ENCODE data around the gene ANKRD63. TPM values are rescaled to one million over a fixed set of nuclear protein-coding genes. Genes with fewer than 3 reads are reported as not detected.

ANKRD63 gene
- polyA plus RNA-seq, 1 donor (not counting 4 experiments of a cell fraction or from before 2014, with no cell fraction given), result not detected

DNA sequence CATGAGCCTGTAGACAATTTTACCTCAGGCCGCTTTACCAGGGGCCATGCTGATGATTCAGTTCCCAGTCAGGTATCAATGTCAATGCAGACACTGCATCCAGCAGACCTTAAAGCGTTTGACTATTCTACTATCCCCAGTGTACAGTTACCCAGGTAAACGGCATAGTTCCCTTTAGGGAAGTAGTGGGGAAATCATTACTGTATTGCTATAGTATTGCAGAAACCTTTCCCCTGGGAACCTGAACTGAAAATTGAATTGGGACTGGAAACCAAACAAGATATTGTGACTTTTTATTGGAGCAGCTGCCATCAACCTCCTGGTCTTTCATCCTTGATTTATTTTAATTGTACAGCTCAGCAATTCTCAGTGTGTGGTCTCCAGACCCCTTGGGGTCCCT, 34.1 kb upstream of the ANKRD63 start:
- Histone ChIP-seq H3K79me2 (ENCODE audit: control insufficient read depth, insufficient read depth, low read length) (no peaks in the 10 kb centered on the region), H3K9me3 (ENCODE audit: control insufficient read depth, low read depth, low read length) (no peaks in the 10 kb centered on the region), H4K20me1 (ENCODE audit: control insufficient read depth, extremely low read depth, insufficient read depth, low read length) (no peaks in the 10 kb centered on the region), H3K36me3 (ENCODE audit: control insufficient read depth in 2 of 2, extremely low read depth in 1 of 2, insufficient read depth in 2 of 2, low read length in 2 of 2) (no peaks in the 10 kb centered on the region), H2AFZ (ENCODE audit: control insufficient read depth, low read length) (no peak overlapping the region), H3K4me1 (ENCODE audit: control insufficient read depth, extremely low read depth, insufficient read depth, low read length) (peaks cover 20% of the 10 kb centered on the region), H3K9ac (ENCODE audit: control insufficient read depth, extremely low read depth, insufficient read depth, low read length) (no peak overlapping the region), H3K4me2 (ENCODE audit: control insufficient read depth, extremely low read depth, insufficient read depth, low read depth, low read length) (no peak overlapping the region), H3K4me3 (ENCODE audit: control insufficient read depth in 2 of 3, extremely low read depth in 1 of 3, insufficient read depth in 2 of 3, low read depth in 1 of 3, low read length in 3 of 3) (no peak overlapping the region), H3K27ac (ENCODE audit: control insufficient read depth, insufficient read depth, low read length) (no peak overlapping the region), H3K27me3 (ENCODE audit: control insufficient read depth, extremely low read depth, insufficient read depth, low read length) (no peaks in the 10 kb centered on the region), H3K9me1 (ENCODE audit: control insufficient read depth, extremely low read depth, insufficient read depth, low read length) (no peaks in the 10 kb centered on the region)
- TF ChIP-seq EZH2 (IDR thresholded peaks at IDR 0.05; ENCODE audit: low read length), result no peak
- TF ChIP-seq, protein P1, sequence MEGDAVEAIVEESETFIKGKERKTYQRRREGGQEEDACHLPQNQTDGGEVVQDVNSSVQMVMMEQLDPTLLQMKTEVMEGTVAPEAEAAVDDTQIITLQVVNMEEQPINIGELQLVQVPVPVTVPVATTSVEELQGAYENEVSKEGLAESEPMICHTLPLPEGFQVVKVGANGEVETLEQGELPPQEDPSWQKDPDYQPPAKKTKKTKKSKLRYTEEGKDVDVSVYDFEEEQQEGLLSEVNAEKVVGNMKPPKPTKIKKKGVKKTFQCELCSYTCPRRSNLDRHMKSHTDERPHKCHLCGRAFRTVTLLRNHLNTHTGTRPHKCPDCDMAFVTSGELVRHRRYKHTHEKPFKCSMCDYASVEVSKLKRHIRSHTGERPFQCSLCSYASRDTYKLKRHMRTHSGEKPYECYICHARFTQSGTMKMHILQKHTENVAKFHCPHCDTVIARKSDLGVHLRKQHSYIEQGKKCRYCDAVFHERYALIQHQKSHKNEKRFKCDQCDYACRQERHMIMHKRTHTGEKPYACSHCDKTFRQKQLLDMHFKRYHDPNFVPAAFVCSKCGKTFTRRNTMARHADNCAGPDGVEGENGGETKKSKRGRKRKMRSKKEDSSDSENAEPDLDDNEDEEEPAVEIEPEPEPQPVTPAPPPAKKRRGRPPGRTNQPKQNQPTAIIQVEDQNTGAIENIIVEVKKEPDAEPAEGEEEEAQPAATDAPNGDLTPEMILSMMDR (optimal IDR thresholded peaks at IDR 0.05 in 1 of 3, IDR thresholded peaks at IDR 0.05 in 1 of 3, conservative IDR thresholded peaks at IDR 0.05 in 1 of 3; ENCODE audit: extremely low read depth in 1 of 3, insufficient read depth in 2 of 3, low read length in 3 of 3), result no peak
- DNase-seq (ENCODE audit: low read depth, low spot score) (no peak), FAIRE-seq (no peak)
- dilution Hi-C loops (cut with MboI; ENCODE audit: extremely low pct_ligation_motif_present, low sequenced_read_pairs), result no loop called here

GRCh38 chr15:40314723-40315276, 31.9 kb upstream of the ANKRD63 start:
- peaks cover 12% of the 10 kb centered on the region for H3K27me3 ChIP-seq (ENCODE audit: control insufficient read depth, extremely low read depth, insufficient read depth, low read length)
- no peaks in the 10 kb centered on the region for H3K79me2 ChIP-seq (ENCODE audit: control insufficient read depth, insufficient read depth, low read length)
- TF ChIP-seq, protein P1 (optimal IDR thresholded peaks at IDR 0.05 in 1 of 3, IDR thresholded peaks at IDR 0.05 in 1 of 3, conservative IDR thresholded peaks at IDR 0.05 in 1 of 3; ENCODE audit: extremely low read depth in 1 of 3, insufficient read depth in 2 of 3, low read length in 3 of 3), result no peak
- no peak for TF ChIP-seq EZH2 (IDR thresholded peaks at IDR 0.05; ENCODE audit: low read length)
- H3K9me1 ChIP-seq (ENCODE audit: control insufficient read depth, extremely low read depth, insufficient read depth, low read length), result no peaks in the 10 kb centered on the region
- no peaks in the 10 kb centered on the region for H3K36me3 ChIP-seq (ENCODE audit: control insufficient read depth in 2 of 2, extremely low read depth in 1 of 2, insufficient read depth in 2 of 2, low read length in 2 of 2)
- dilution Hi-C loops (cut with MboI; ENCODE audit: extremely low pct_ligation_motif_present, low sequenced_read_pairs), result no loop called here
- H3K9me3 ChIP-seq (ENCODE audit: control insufficient read depth, low read depth, low read length), result no peaks in the 10 kb centered on the region
- H3K4me2 ChIP-seq (ENCODE audit: control insufficient read depth, extremely low read depth, insufficient read depth, low read depth, low read length), result no peak overlapping the region
- H4K20me1 ChIP-seq (ENCODE audit: control insufficient read depth, extremely low read depth, insufficient read depth, low read length), result no peaks in the 10 kb centered on the region
- no peak overlapping the region for H3K9ac ChIP-seq (ENCODE audit: control insufficient read depth, extremely low read depth, insufficient read depth, low read length)
- FAIRE-seq (peak; percentile 67), DNase-seq (ENCODE audit: low read depth, low spot score) (no peak)
- H2AFZ ChIP-seq (ENCODE audit: control insufficient read depth, low read length), result no peak overlapping the region
- peaks cover 20% of the 10 kb centered on the region for H3K4me1 ChIP-seq (ENCODE audit: control insufficient read depth, extremely low read depth, insufficient read depth, low read length)
- H3K27ac ChIP-seq (ENCODE audit: control insufficient read depth, insufficient read depth, low read length), result no peak overlapping the region
- H3K4me3 ChIP-seq (ENCODE audit: control insufficient read depth in 2 of 3, extremely low read depth in 1 of 3, insufficient read depth in 2 of 3, low read depth in 1 of 3, low read length in 3 of 3), result no peak overlapping the region

All from keratinocyte (primary cell).